GM12878 (cell line): ENCODE measurements around the gene DNA2. TPM values are rescaled to one million over a fixed set of nuclear protein-coding genes. Genes with fewer than 3 reads are reported as not detected.
"Not testable (repeated sequence)": the region's sequence is repeated elsewhere in the genome, so short reads cannot be mapped to it uniquely, and the experiment has no call there.

Source experiments
- ATAC-seq: fragments of 200-7000 bp; cut with Tn5 transposase; 3 replicates; pipeline ENCODE4 v1.9.1; 2020; ENCODE audit warnings: mild to moderate bottlenecking, moderate library complexity
- BruUV-seq: library from RNA; stranded (reverse); fragments of 400-500 nt; replicated peaks from 2 replicates; lab custom pipeline; 2021; lab: Mats Ljungman, UMichigan
- CTCF ChIA-PET: fragments of 300-600 bp; sonication (Branson Sonifier 250); formaldehyde crosslinking; extraction: SDS; loops from one replicate; lab custom pipeline; 2021; ENCODE audit warnings: inconsistent platforms; lab: Yijun Ruan, JAX
- POLR2A ChIA-PET: fragments of 350-600 bp; formaldehyde crosslinking; extraction: SDS; loops from one replicate; lab custom pipeline; 2021; ENCODE audit warnings: inconsistent platforms; lab: Charles Lee
- RAD21 ChIA-PET: fragments of 300-600 bp; sonication (Branson Sonifier 250); formaldehyde crosslinking; loops from one replicate; lab custom pipeline; 2023; ENCODE audit warnings: antibody characterized with exemption; ENCODE audit not compliant: unreplicated experiment; lab: Charles Lee
- SMC1A ChIA-PET: fragments of 300-600 bp; sonication (Branson Sonifier 250); formaldehyde crosslinking; loops from one replicate; lab custom pipeline; 2023; ENCODE audit not compliant: unreplicated experiment, uncharacterized antibody; lab: Charles Lee
- DNase-seq: peaks from one replicate; pipeline ENCODE4 v3.0.0-alpha.2; 2011; ENCODE audit warnings: low read depth, low spot score
- FAIRE-seq: peaks from 3 replicates; lab custom pipeline; 2011; peaks lifted over from hg19 to GRCh38; lab: Jason Lieb, UNC
- H2AFZ ChIP-seq: 2 replicates; pipeline ENCODE4 v1.6.0; 2011; ENCODE audit warnings: low read depth, low read length, control low read depth; ENCODE audit not compliant: control insufficient read depth
- H3K27ac ChIP-seq: 2 replicates; pipeline ENCODE4 v1.5.1; 2011; ENCODE audit warnings: control low read depth; ENCODE audit not compliant: control insufficient read depth, insufficient read depth
- H3K27me3 ChIP-seq, 2 experiments: replicated peaks in 1 of 2; 2 replicates each; pipeline versions ENCODE4 v1.6.0 to v1.6.1; 2011; ENCODE audit warnings: low read length in 1 of 2; ENCODE audit not compliant: control insufficient read depth in 2 of 2, insufficient read depth in 2 of 2
- H3K36me3 ChIP-seq, 2 experiments: 2 replicates each; pipeline ENCODE4 v1.5.1; 2011; ENCODE audit warnings: low read length in 1 of 2; ENCODE audit not compliant: control insufficient read depth in 2 of 2, insufficient read depth in 2 of 2
- H3K4me1 ChIP-seq: 2 replicates; pipeline ENCODE4 v1.6.1; 2011; ENCODE audit warnings: mild to moderate bottlenecking, low read length, moderate library complexity, mixed read lengths; ENCODE audit not compliant: control insufficient read depth, insufficient read depth
- H3K4me2 ChIP-seq: 2 replicates; pipeline ENCODE4 v1.6.0; 2011; ENCODE audit warnings: control low read depth; ENCODE audit not compliant: control insufficient read depth, insufficient read depth
- H3K4me3 ChIP-seq: fragments of 200-600 bp; sonication (generic); 2 replicates; pipeline ENCODE4 v1.5.1; 2016
- H3K79me2 ChIP-seq: 2 replicates; pipeline ENCODE4 v1.6.0; 2011; ENCODE audit warnings: low read length; ENCODE audit not compliant: control insufficient read depth, insufficient read depth
- H3K9ac ChIP-seq: 2 replicates; pipeline ENCODE4 v1.8.0; 2011; ENCODE audit warnings: low read length, control low read depth, mixed read lengths; ENCODE audit not compliant: control insufficient read depth, insufficient read depth
- H3K9me3 ChIP-seq: replicated peaks from 3 replicates; pipeline ENCODE4 v1.5.1; 2011; ENCODE audit warnings: mild to moderate bottlenecking, low read length; ENCODE audit not compliant: control insufficient read depth, insufficient read depth
- H4K20me1 ChIP-seq: 2 replicates; pipeline ENCODE4 v1.6.0; 2011; ENCODE audit not compliant: control insufficient read depth, insufficient read depth
- CREM ChIP-seq: IDR thresholded peaks from 2 replicates; pipeline ENCODE4 v1.6.1; 2014; ENCODE audit warnings: antibody characterized with exemption, low read depth
- DPF2 ChIP-seq: fragments of 450-650 bp; IDR thresholded peaks from 2 replicates; pipeline ENCODE4 v1.6.1; 2017; ENCODE audit warnings: mild to moderate bottlenecking
- EP300 ChIP-seq, 2 experiments: fragments of 150-350 bp in 1 of 2; IDR thresholded peaks; 2 replicates each; pipeline ENCODE4 v1.6.1; 2011 to 2012; ENCODE audit warnings: low read depth in 2 of 2, low read length in 2 of 2, borderline replicate concordance in 1 of 2, improper control_type of control experiment in 1 of 2, inconsistent platforms in 1 of 2; ENCODE audit not compliant: control insufficient read depth in 1 of 2
- FOS ChIP-seq: IDR thresholded peaks from 3 replicates; pipeline ENCODE4 v1.6.1; 2011; ENCODE audit warnings: borderline replicate concordance; ENCODE audit not compliant: insufficient read length; ENCODE audit errors: extremely low read depth
- HDAC2 ChIP-seq: fragments of 200-600 bp; sonication (generic); IDR thresholded peaks from 2 replicates; pipeline ENCODE4 v1.6.1; 2017
- LARP7 ChIP-seq: fragments of 450-650 bp; IDR thresholded peaks from 2 replicates; pipeline ENCODE4 v1.6.1; 2017; ENCODE audit warnings: mild to moderate bottlenecking
- MXI1 ChIP-seq: fragments of 150-350 bp; IDR thresholded peaks from 2 replicates; pipeline ENCODE4 v1.6.1; 2011; ENCODE audit warnings: low read depth, mild to moderate bottlenecking, inconsistent platforms, low read length, improper control_type of control experiment
- NFXL1 ChIP-seq: fragments of 450-650 bp; IDR thresholded peaks from 2 replicates; pipeline ENCODE4 v1.6.1; 2017; ENCODE audit warnings: antibody characterized with exemption, mild to moderate bottlenecking, borderline replicate concordance
- NFYA ChIP-seq: IDR thresholded peaks from 2 replicates; pipeline ENCODE4 v1.6.1; 2011; ENCODE audit warnings: low read depth, mild to moderate bottlenecking, low read length, improper control_type of control experiment, borderline replicate concordance
- PAX5 ChIP-seq: IDR thresholded peaks from 2 replicates; pipeline ENCODE4 v1.6.1; 2011; ENCODE audit warnings: low read depth, low read length, borderline replicate concordance
- POLR2A ChIP-seq: IDR thresholded peaks from 2 replicates; pipeline ENCODE4 v1.6.1; 2011; ENCODE audit warnings: low read depth, mild to moderate bottlenecking, low read length
- POLR2AphosphoS5 ChIP-seq: IDR thresholded peaks from 2 replicates; pipeline ENCODE4 v1.6.1; 2011; ENCODE audit warnings: mild to moderate bottlenecking, low read length, inconsistent platforms
- RAD21 ChIP-seq: IDR thresholded peaks from 2 replicates; pipeline ENCODE4 v1.6.1; 2011; ENCODE audit warnings: mild to moderate bottlenecking, low read depth, low read length, moderate library complexity; ENCODE audit not compliant: insufficient read depth
- TAF1 ChIP-seq: IDR thresholded peaks from 2 replicates; pipeline ENCODE4 v1.6.1; 2011; ENCODE audit warnings: mild to moderate bottlenecking, low read depth, low read length, borderline replicate concordance
- YBX1 ChIP-seq: fragments of 450-650 bp; IDR thresholded peaks from 2 replicates; pipeline ENCODE4 v1.6.1; 2016; ENCODE audit warnings: antibody characterized with exemption
- ZBED1 ChIP-seq: IDR thresholded peaks from 2 replicates; pipeline ENCODE4 v1.6.1; 2016; ENCODE audit warnings: borderline replicate concordance
- ZNF24 ChIP-seq: fragments of 450-650 bp; IDR thresholded peaks from 2 replicates; pipeline ENCODE4 v1.6.1; 2017; ENCODE audit warnings: antibody characterized with exemption, mild to moderate bottlenecking
- WGBS: methylation state at CpG from one replicate; pipeline ENCODE4 v1.1.6; 2016; ENCODE audit warnings: low lambda C conversion rate; ENCODE audit not compliant: insufficient replicate concordance, insufficient coverage; ENCODE audit errors: missing lambda C conversion rate; 5-methylcytosine and 5-hydroxymethylcytosine counted together
- in situ Hi-C: fragments of 300-500 bp; cut with MboI; formaldehyde crosslinking; loops from 9 replicates; pipeline ENCODE4 v1.14.3; 2018; ENCODE audit warnings: mixed read lengths
- intact Hi-C: fragments of 100-400 bp; cut with micrococcal nuclease; formaldehyde crosslinking; loops from one replicate; pipeline ENCODE4 v1.14.2; 2022; ENCODE audit not compliant: unreplicated experiment
- polyA plus RNA-seq, 11 experiments: library from polyadenylated mRNA; depleted of rRNA in 4 of 11; unstranded in 6 of 11; stranded (reverse) in 5 of 11; fragments of >200 nt; fragmentation: Nextera tagmentation in 4 of 11; fragmentation: Illumina TruSeq in 1 of 11; extraction: Ambion mirVana in 4 of 11; extraction: Trizol in 1 of 11; gene quantifications; 1 replicate in 1 of 11; 2 replicates in 10 of 11; pipeline versions ENCODE4 v1.2.1 to v1.2.3, GENCODE V29; 2011 to 2016; ENCODE audit warnings: inconsistent platforms in 2 of 11, missing spikeins in 2 of 11, low read depth in 1 of 11
- total RNA-seq, 4 experiments: library from RNA; depleted of rRNA in 3 of 4; stranded (reverse); fragments of >200 nt in 3 of 4; fragmentation: Illumina TruSeq in 1 of 4; extraction: Trizol in 1 of 4; gene quantifications; 2 replicates each; pipeline versions ENCODE4 v1.2.1 to v1.2.3, GENCODE V29; 2013 to 2021
- TF ChIP-seq, protein P1 (sequence below): fragments of 450-650 bp; conservative IDR thresholded peaks from 2 replicates; pipeline ENCODE4 v1.6.1; 2017; ENCODE audit warnings: mild to moderate bottlenecking, moderate library complexity
- TF ChIP-seq, protein P2 (sequence below): IDR thresholded peaks from 2 replicates; pipeline ENCODE4 v1.6.1; 2012; ENCODE audit warnings: mild to moderate bottlenecking, low read depth, low read length
- TF ChIP-seq, protein P3 (sequence below): IDR thresholded peaks from 2 replicates; pipeline ENCODE4 v1.6.1; 2012; ENCODE audit warnings: low read depth, low read length, improper control_type of control experiment

The DNA2 gene
- total and polyA plus RNA-seq, 10 of the 15 experiments (the other 5 are each of a cell fraction or from before 2014, with no cell fraction given) = 17.7 to 41.8 (median 28.4) TPM

DNA sequence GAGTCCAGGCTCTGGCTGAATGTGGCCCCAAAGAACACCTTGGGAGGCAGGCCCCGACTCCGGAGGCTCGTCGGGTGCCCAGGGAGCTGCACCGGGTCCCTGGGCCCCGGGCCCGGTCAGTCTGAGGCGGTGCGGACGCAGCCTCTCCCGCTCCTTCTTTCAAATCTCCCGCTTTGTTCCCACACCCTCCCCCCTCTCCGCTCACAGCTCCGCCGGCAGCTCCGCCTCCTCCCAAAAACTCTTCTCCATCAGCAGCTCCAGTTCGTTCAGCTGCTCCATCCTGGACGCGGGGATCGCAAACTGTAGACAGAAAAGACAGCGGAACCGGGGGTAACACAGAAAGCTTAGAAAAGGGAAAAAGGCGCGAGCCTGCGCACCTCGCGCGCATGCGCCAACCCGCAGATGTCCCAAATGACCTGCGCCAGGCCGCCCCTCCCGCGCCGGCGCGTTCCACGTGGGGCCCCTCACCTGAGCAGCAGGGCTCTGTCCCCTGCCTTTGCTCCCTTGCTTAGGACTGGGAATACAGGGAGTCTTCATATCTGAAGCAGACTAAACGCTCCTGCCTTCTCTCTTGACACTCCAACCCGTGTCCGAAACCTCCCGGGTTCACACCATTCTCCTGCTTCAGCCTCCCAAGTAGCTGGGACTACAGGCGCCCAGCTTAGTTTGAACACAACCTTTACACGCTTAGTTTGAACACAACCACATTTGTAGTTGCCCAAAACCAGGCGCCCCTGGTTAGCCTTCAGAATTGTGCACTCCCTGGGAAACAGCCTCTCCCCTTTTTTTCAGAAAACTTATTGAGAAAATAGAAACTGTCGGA lies at the start of gene DNA2 (continued):
- TF ChIP-seq NFYA = no peak
- peak; percentile 61; the same call in 1 of the 2 replicates for TF ChIP-seq TAF1
- no peak for TF ChIP-seq ZBED1
- TF ChIP-seq, protein P1, sequence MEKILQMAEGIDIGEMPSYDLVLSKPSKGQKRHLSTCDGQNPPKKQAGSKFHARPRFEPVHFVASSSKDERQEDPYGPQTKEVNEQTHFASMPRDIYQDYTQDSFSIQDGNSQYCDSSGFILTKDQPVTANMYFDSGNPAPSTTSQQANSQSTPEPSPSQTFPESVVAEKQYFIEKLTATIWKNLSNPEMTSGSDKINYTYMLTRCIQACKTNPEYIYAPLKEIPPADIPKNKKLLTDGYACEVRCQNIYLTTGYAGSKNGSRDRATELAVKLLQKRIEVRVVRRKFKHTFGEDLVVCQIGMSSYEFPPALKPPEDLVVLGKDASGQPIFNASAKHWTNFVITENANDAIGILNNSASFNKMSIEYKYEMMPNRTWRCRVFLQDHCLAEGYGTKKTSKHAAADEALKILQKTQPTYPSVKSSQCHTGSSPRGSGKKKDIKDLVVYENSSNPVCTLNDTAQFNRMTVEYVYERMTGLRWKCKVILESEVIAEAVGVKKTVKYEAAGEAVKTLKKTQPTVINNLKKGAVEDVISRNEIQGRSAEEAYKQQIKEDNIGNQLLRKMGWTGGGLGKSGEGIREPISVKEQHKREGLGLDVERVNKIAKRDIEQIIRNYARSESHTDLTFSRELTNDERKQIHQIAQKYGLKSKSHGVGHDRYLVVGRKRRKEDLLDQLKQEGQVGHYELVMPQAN = peak; percentile 99
- TF ChIP-seq, protein P2, sequence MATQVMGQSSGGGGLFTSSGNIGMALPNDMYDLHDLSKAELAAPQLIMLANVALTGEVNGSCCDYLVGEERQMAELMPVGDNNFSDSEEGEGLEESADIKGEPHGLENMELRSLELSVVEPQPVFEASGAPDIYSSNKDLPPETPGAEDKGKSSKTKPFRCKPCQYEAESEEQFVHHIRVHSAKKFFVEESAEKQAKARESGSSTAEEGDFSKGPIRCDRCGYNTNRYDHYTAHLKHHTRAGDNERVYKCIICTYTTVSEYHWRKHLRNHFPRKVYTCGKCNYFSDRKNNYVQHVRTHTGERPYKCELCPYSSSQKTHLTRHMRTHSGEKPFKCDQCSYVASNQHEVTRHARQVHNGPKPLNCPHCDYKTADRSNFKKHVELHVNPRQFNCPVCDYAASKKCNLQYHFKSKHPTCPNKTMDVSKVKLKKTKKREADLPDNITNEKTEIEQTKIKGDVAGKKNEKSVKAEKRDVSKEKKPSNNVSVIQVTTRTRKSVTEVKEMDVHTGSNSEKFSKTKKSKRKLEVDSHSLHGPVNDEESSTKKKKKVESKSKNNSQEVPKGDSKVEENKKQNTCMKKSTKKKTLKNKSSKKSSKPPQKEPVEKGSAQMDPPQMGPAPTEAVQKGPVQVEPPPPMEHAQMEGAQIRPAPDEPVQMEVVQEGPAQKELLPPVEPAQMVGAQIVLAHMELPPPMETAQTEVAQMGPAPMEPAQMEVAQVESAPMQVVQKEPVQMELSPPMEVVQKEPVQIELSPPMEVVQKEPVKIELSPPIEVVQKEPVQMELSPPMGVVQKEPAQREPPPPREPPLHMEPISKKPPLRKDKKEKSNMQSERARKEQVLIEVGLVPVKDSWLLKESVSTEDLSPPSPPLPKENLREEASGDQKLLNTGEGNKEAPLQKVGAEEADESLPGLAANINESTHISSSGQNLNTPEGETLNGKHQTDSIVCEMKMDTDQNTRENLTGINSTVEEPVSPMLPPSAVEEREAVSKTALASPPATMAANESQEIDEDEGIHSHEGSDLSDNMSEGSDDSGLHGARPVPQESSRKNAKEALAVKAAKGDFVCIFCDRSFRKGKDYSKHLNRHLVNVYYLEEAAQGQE = no peak
- TF ChIP-seq PAX5 = 0 out of 2 replicates have a peak, but pooled peaks have one; percentile 8
- TF ChIP-seq ZNF24 = no peak
- no peak for TF ChIP-seq NFXL1
- TF ChIP-seq YBX1 = no peak
- TF ChIP-seq POLR2A = peak; percentile 72
- TF ChIP-seq RAD21 = no peak
- TF ChIP-seq MXI1 = peak; percentile 80
- no peak for TF ChIP-seq FOS
- peak; percentile 5; the same call in 1 of the 2 replicates for TF ChIP-seq CREM
- TF ChIP-seq HDAC2 = no peak; the same call in 1 of the 2 replicates
- TF ChIP-seq DPF2 = no peak
- peak; percentile 43; the same call in 1 of the 2 replicates for TF ChIP-seq POLR2AphosphoS5
- TF ChIP-seq, protein P3, sequence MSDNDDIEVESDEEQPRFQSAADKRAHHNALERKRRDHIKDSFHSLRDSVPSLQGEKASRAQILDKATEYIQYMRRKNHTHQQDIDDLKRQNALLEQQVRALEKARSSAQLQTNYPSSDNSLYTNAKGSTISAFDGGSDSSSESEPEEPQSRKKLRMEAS = peak; percentile 81
- no peak for TF ChIP-seq EP300 (IDR thresholded peaks at IDR 0.05; ENCODE audit: borderline replicate concordance in 1 of 2, control insufficient read depth in 1 of 2, low read depth in 2 of 2, low read length in 2 of 2)
- no peak for TF ChIP-seq LARP7

DNA sequence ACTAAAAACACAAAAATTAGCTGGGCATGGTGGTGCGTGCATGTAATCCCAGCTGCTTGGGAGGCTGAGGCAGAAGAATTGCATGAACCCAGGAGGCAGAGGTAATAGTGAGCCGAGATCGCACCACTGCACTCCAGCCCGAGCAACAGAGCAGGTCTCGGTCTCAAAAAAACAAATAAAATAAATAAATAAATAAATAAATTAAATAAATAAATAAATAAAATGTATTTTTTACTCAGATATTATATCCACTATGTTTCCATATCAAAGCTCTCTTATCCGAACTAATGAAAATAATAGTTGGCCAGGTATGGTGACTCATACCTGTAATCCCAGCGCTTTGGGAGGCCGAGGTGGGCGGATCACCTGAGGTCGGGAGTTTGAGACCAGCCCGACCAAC lies 46.8 kb upstream of the DNA2 start:
- 97% methylated on average over 11 of the region's 11 CpGs for whole genome bisulfite sequencing
- H2AFZ ChIP-seq, CTCF ChIA-PET, ATAC-seq, FAIRE-seq, H3K9ac ChIP-seq, in situ Hi-C loops, H3K4me1 ChIP-seq, RAD21 ChIA-PET, H4K20me1 ChIP-seq, H3K27ac ChIP-seq, H3K4me3 ChIP-seq, H3K4me2 ChIP-seq, SMC1A ChIA-PET, H3K79me2 ChIP-seq, BruUV-seq, DNase-seq, H3K27me3 ChIP-seq, POLR2A ChIA-PET, intact Hi-C loops, H3K36me3 ChIP-seq, H3K9me3 ChIP-seq: not testable (repeated sequence)
